ENCODE data around the gene MTIF2. TPM values are rescaled to one million over a fixed set of nuclear protein-coding genes. Genes with fewer than 3 reads are reported as not detected.
"Not testable (repeated sequence)": the region's sequence is repeated elsewhere in the genome, so short reads cannot be mapped to it uniquely, and the experiment has no call there.

MTIF2 gene
- total and polyA plus RNA-seq, 2 donors, result 29.2 to 33.0 TPM

DNA sequence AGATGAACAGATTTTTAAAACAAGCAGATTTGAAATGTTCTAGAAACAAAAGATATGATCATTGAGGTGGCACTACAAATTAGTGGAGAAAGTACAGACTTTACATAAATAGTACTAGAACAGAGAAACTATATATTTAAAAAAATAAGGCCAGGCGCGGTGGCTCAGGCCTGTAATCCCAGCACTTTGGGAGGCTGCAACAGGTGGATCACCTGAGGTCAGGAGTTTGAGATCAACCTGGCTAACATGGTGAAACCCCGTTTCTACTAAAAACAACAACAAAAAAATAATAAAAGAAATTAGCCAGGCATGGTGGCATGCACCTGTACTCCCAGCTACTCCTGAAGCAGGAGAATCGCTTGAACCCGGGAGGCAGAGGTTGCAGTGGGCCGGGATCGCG, 82.2 kb downstream of the MTIF2 start:
- DNase-seq (ENCODE audit: low read depth in 6 of 9, low spot score in 9 of 9); H3K4me3 ChIP-seq (ENCODE audit: low read length in 2 of 2); H3K9me3 ChIP-seq (ENCODE audit: control insufficient read depth in 2 of 2, insufficient read depth in 1 of 2, low read length in 1 of 2); H3K36me3 ChIP-seq (ENCODE audit: control insufficient read depth in 2 of 2, insufficient read depth in 2 of 2, low read length in 1 of 2); H3K27ac ChIP-seq (ENCODE audit: low read depth in 1 of 2, low read length in 1 of 2); H3K27me3 ChIP-seq (ENCODE audit: control insufficient read depth in 2 of 2, insufficient read depth in 1 of 2, low read length in 1 of 2); H3K4me1 ChIP-seq (ENCODE audit: control insufficient read depth in 2 of 2, insufficient read depth in 2 of 2, low read length in 2 of 2): not testable (repeated sequence)
- WGBS, result 97% methylated on average over 8 of the region's 8 CpGs

Other genes starting within 250 kb of the MTIF2 start
- gene RTN4, start 218.8 kb downstream of the MTIF2 start, total RNA-seq, result 42.9 TPM
- 183 TPM for gene RTN4, start 218.8 kb downstream of the MTIF2 start, polyA plus RNA-seq
- 9.4 TPM for gene CLHC1, start 36.9 kb downstream of the MTIF2 start, total RNA-seq
- gene CLHC1, start 36.9 kb downstream of the MTIF2 start, polyA plus RNA-seq, result 20.1 TPM
- gene RPS27A, start 36.5 kb downstream of the MTIF2 start, total RNA-seq, result 2,697 TPM
- 3,745 TPM for gene RPS27A, start 36.5 kb downstream of the MTIF2 start, polyA plus RNA-seq
- 40.8 TPM for gene CCDC88A, start 150.6 kb upstream of the MTIF2 start, total RNA-seq
- 39.6 TPM for gene CCDC88A, start 150.6 kb upstream of the MTIF2 start, polyA plus RNA-seq

All from thymus (tissue), 11 donors.